ENCODE measurements around the gene KRTAP7-1. TPM values are rescaled to one million over a fixed set of nuclear protein-coding genes. Genes with fewer than 3 reads are reported as not detected.
A peak's percentile ranks its signal among the peaks of the same experiment; 100 is the strongest.

Gene KRTAP7-1
- total and polyA plus RNA-seq, 4 donors: not detected

DNA sequence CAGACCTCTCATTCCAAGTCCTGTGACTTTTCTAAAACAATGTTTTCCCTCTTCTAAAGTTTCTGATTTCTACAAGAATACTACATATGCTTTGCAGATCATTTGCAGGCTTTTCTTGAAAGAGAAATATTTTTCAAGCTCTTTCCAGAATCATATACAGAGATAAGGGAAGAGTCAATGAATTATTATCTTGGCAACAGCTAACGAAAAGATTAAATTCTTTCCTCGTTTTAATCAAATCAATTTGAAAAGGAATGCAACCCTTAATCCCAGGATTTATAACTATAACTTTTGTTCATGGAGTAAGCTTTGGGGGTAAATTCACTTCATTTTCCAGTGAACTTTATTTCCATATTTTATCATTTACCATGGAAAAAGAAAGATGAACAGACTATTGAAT lies 45.0 kb upstream of the KRTAP7-1 start (continued):
- TF ChIP-seq, protein P1, sequence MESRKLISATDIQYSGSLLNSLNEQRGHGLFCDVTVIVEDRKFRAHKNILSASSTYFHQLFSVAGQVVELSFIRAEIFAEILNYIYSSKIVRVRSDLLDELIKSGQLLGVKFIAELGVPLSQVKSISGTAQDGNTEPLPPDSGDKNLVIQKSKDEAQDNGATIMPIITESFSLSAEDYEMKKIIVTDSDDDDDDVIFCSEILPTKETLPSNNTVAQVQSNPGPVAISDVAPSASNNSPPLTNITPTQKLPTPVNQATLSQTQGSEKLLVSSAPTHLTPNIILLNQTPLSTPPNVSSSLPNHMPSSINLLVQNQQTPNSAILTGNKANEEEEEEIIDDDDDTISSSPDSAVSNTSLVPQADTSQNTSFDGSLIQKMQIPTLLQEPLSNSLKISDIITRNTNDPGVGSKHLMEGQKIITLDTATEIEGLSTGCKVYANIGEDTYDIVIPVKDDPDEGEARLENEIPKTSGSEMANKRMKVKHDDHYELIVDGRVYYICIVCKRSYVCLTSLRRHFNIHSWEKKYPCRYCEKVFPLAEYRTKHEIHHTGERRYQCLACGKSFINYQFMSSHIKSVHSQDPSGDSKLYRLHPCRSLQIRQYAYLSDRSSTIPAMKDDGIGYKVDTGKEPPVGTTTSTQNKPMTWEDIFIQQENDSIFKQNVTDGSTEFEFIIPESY (IDR thresholded peaks at IDR 0.05): no peak

DNA sequence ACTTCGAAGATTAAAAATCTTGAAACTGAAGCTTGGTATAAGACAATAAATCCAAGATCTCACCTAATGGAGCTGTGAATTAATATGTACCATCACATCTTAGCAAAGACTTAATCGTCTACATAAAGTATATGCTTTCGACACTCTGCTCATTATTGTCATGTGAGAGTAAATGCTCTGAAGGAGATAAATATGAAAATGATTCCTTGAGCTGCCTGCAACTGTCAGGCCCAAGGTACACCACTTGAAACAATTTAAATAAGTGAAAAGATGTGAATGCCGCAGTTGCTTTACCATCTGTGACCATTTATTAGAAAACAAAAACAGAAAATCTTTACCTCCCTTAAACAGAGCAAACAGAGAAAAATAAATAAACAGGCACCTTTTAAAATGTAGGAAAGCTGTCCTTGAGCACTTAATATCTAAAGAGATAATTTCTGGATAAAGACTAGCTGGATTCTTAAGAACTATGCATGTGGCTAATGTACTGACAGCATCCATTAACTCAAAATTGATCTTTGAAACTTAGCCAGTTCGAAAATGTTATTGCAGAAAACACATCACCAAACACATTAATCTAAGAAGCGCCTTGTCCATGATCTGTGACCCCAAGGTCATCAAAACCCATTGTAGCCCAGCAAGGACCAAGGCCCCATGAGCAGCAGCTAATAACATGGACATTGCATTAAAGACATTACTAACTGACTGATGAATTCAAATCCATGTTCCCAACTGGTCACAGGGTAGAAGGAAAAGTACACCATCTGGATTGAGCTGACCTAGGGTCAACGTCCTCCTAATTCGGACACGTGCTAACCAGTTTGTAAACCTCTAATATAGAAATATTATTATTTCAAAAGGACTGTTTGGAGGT lies 18.3 kb upstream of the KRTAP7-1 start:
- Histone ChIP-seq H3K9ac (ENCODE audit: low read depth in 1 of 2, low read length in 2 of 2) (no peak overlapping the region), H3K36me3 (ENCODE audit: control insufficient read depth in 4 of 4, insufficient read depth in 3 of 4, low read depth in 1 of 4, low read length in 3 of 4) (no peaks in the 10 kb centered on the region), H3K4me3 (ENCODE audit: low read depth in 1 of 3, low read length in 3 of 3) (no peak overlapping the region), H3K4me1 (ENCODE audit: control insufficient read depth in 4 of 4, insufficient read depth in 4 of 4, low read length in 3 of 4) (no peaks in the 10 kb centered on the region), H3K27ac (ENCODE audit: low read depth in 1 of 2, low read length in 2 of 2) (no peak overlapping the region), H3K9me3 (ENCODE audit: control insufficient read depth in 4 of 4, low read length in 3 of 4) (no peaks in the 10 kb centered on the region), H3K27me3 (ENCODE audit: control insufficient read depth in 4 of 4, insufficient read depth in 4 of 4, low read length in 3 of 4) (peaks cover 0 to 3% (median 0%) of the 10 kb centered on the region in 4 donors)
- WGBS: 75% methylated on average over 9 of the region's 9 CpGs
- no peak for TF ChIP-seq JUND (IDR thresholded peaks at IDR 0.05)
- DNase-seq (ENCODE audit: low spot score): no peak

DNA sequence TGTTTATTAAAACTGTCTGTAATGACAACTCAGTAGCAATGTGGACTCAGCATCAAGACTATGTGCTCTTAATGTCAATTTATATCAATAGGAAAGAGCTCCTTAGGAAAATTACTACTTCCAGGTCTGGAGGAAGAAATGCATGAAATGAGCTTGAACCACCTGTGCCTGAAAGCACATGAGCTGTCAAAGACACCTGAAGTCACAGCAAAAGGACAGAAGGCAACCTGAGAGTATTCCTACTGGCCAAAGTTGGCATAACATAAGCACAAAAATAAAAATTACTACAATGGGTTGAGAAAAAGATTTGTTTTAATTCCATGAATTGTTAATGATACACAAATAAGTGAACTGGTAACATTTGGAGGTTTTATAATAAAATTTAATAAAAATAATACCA lies 13.4 kb upstream of the KRTAP7-1 start:
- no peaks in the 10 kb centered on the region for H3K36me3 ChIP-seq (ENCODE audit: control insufficient read depth in 4 of 4, insufficient read depth in 3 of 4, low read depth in 1 of 4, low read length in 3 of 4)
- no peak overlapping the region for H3K4me3 ChIP-seq (ENCODE audit: low read depth in 1 of 3, low read length in 3 of 3)
- no peaks in the 10 kb centered on the region for H3K9me3 ChIP-seq (ENCODE audit: control insufficient read depth in 4 of 4, low read length in 3 of 4)
- no peak for DNase-seq (ENCODE audit: low spot score)
- peaks cover 0 to 3% (median 0%) of the 10 kb centered on the region in 4 donors for H3K27me3 ChIP-seq (ENCODE audit: control insufficient read depth in 4 of 4, insufficient read depth in 4 of 4, low read length in 3 of 4)
- TF ChIP-seq, protein P2, sequence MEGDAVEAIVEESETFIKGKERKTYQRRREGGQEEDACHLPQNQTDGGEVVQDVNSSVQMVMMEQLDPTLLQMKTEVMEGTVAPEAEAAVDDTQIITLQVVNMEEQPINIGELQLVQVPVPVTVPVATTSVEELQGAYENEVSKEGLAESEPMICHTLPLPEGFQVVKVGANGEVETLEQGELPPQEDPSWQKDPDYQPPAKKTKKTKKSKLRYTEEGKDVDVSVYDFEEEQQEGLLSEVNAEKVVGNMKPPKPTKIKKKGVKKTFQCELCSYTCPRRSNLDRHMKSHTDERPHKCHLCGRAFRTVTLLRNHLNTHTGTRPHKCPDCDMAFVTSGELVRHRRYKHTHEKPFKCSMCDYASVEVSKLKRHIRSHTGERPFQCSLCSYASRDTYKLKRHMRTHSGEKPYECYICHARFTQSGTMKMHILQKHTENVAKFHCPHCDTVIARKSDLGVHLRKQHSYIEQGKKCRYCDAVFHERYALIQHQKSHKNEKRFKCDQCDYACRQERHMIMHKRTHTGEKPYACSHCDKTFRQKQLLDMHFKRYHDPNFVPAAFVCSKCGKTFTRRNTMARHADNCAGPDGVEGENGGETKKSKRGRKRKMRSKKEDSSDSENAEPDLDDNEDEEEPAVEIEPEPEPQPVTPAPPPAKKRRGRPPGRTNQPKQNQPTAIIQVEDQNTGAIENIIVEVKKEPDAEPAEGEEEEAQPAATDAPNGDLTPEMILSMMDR (IDR thresholded peaks at IDR 0.05; ENCODE audit: low read depth, low read length, missing input control): peak; percentile 3
- TF ChIP-seq, protein P1 (IDR thresholded peaks at IDR 0.05): no peak
- no peak for TF ChIP-seq YY1 (IDR thresholded peaks at IDR 0.05)
- TF ChIP-seq TAF1 (conservative IDR thresholded peaks at IDR 0.05): no peak
- no peak for TF ChIP-seq JUND (IDR thresholded peaks at IDR 0.05)
- no peak for TF ChIP-seq HNF4G (IDR thresholded peaks at IDR 0.05)
- no peak overlapping the region for H3K9ac ChIP-seq (ENCODE audit: low read depth in 1 of 2, low read length in 2 of 2)
- H3K4me1 ChIP-seq (ENCODE audit: control insufficient read depth in 4 of 4, insufficient read depth in 4 of 4, low read length in 3 of 4): no peaks in the 10 kb centered on the region
- H3K27ac ChIP-seq (ENCODE audit: low read depth in 1 of 2, low read length in 2 of 2): no peak overlapping the region

DNA sequence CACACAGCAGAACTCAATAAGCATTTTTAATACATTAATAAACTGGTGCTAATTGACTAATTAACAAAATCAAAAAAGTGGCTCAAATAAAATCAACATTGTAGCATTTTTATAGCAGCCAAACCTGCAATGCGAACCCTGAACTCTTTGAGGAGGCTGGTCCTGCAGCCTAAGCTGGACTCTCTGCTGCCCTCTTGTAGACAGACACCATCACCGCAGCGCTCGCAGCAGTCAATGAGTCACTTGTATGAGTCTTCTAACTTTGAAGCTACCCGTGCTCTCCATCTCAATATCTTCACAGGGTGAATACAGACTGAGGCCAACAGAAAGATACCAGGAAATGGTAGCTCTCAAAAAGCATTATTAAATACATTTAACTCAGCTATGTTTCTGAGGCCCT lies 9.7 kb upstream of the KRTAP7-1 start:
- peak; percentile 35 for DNase-seq (ENCODE audit: low spot score)
- 18% methylated on average over 5 of the region's 5 CpGs for WGBS
- TF ChIP-seq, protein P3, sequence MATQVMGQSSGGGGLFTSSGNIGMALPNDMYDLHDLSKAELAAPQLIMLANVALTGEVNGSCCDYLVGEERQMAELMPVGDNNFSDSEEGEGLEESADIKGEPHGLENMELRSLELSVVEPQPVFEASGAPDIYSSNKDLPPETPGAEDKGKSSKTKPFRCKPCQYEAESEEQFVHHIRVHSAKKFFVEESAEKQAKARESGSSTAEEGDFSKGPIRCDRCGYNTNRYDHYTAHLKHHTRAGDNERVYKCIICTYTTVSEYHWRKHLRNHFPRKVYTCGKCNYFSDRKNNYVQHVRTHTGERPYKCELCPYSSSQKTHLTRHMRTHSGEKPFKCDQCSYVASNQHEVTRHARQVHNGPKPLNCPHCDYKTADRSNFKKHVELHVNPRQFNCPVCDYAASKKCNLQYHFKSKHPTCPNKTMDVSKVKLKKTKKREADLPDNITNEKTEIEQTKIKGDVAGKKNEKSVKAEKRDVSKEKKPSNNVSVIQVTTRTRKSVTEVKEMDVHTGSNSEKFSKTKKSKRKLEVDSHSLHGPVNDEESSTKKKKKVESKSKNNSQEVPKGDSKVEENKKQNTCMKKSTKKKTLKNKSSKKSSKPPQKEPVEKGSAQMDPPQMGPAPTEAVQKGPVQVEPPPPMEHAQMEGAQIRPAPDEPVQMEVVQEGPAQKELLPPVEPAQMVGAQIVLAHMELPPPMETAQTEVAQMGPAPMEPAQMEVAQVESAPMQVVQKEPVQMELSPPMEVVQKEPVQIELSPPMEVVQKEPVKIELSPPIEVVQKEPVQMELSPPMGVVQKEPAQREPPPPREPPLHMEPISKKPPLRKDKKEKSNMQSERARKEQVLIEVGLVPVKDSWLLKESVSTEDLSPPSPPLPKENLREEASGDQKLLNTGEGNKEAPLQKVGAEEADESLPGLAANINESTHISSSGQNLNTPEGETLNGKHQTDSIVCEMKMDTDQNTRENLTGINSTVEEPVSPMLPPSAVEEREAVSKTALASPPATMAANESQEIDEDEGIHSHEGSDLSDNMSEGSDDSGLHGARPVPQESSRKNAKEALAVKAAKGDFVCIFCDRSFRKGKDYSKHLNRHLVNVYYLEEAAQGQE (IDR thresholded peaks at IDR 0.05): no peak
- TF ChIP-seq, protein P4, sequence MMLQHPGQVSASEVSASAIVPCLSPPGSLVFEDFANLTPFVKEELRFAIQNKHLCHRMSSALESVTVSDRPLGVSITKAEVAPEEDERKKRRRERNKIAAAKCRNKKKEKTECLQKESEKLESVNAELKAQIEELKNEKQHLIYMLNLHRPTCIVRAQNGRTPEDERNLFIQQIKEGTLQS (IDR thresholded peaks at IDR 0.05): no peak
- TF ChIP-seq NR2F2 (IDR thresholded peaks at IDR 0.05) (no peak), HNF4G (IDR thresholded peaks at IDR 0.05) (no peak), YY1 (IDR thresholded peaks at IDR 0.05) (no peak), FOXA1 (IDR thresholded peaks at IDR 0.05) (no peak), RAD21 (IDR thresholded peaks at IDR 0.05) (peak in 1 of 2 donors; percentile 38)
- TF ChIP-seq, protein P2 (IDR thresholded peaks at IDR 0.05; ENCODE audit: low read depth, low read length, missing input control): peak; percentile 17

More for the DNA sequence above, 9.7 kb upstream of the KRTAP7-1 start:
- Histone ChIP-seq H3K9me3 (ENCODE audit: control insufficient read depth in 4 of 4, low read length in 3 of 4) (no peaks in the 10 kb centered on the region), H3K27me3 (ENCODE audit: control insufficient read depth in 4 of 4, insufficient read depth in 4 of 4, low read length in 3 of 4) (no peaks in the 10 kb centered on the region), H3K4me1 (ENCODE audit: control insufficient read depth in 4 of 4, insufficient read depth in 4 of 4, low read length in 3 of 4) (no peaks in the 10 kb centered on the region), H3K27ac (ENCODE audit: low read depth in 1 of 2, low read length in 2 of 2) (no peak overlapping the region), H3K9ac (ENCODE audit: low read depth in 1 of 2, low read length in 2 of 2) (no peak overlapping the region), H3K36me3 (ENCODE audit: control insufficient read depth in 4 of 4, insufficient read depth in 3 of 4, low read depth in 1 of 4, low read length in 3 of 4) (no peaks in the 10 kb centered on the region), H3K4me3 (ENCODE audit: low read depth in 1 of 3, low read length in 3 of 3) (no peak overlapping the region)
